NB4 (cell line): ENCODE measurements around the gene MGA.
"Not testable (repeated sequence)": the region's sequence is repeated elsewhere in the genome, so short reads cannot be mapped to it uniquely, and the experiment has no call there.

ENCODE experiments used
- DNase-seq: peaks from one replicate; pipeline ENCODE4 v3.0.0; 2010; ENCODE audit warnings: low read depth
- H3K4me3 ChIP-seq: one replicate; pipeline ENCODE4 v1.5.1; 2011; ENCODE audit warnings: mild to moderate bottlenecking, low read depth, low read length, moderate library complexity
- CTCF ChIP-seq: IDR thresholded peaks from one replicate; pipeline ENCODE4 v1.5.1; 2012; ENCODE audit warnings: low read depth, low read length
- MAX ChIP-seq: IDR thresholded peaks from 2 replicates; pipeline ENCODE4 v1.6.1; 2011; ENCODE audit warnings: low read depth, low read length
- MYC ChIP-seq: IDR thresholded peaks from 2 replicates; pipeline ENCODE4 v1.6.1; 2011; ENCODE audit warnings: low read depth, low read length
- POLR2A ChIP-seq: IDR thresholded peaks from 2 replicates; pipeline ENCODE4 v1.6.1; 2011; ENCODE audit warnings: mild to moderate bottlenecking; ENCODE audit not compliant: insufficient read length; ENCODE audit errors: extremely low read depth

The MGA gene

GRCh38 chr15:41703120-41703519 lies 42.9 kb downstream of the MGA start:
- H3K4me3 ChIP-seq = no peak overlapping the region
- no peak for DNase-seq
- TF ChIP-seq POLR2A (no peak), MAX (no peak), MYC (no peak), CTCF (no peak)

- TF ChIP-seq MAX (no peak), CTCF (no peak), MYC (no peak)
- DNase-seq = no peak
- H3K4me3 ChIP-seq = no peak overlapping the region
These were observed 52.8 kb downstream of the MGA start for GRCh38 chr15:41713047-41713446.

- H3K4me3 ChIP-seq = no peak overlapping the region
- DNase-seq = no peak
- TF ChIP-seq POLR2A = no peak
- TF ChIP-seq MYC = no peak
- TF ChIP-seq CTCF = no peak
- no peak for TF ChIP-seq MAX
These were observed 54.1 kb downstream of the MGA start for GRCh38 chr15:41714291-41714690.

- no peak overlapping the region for H3K4me3 ChIP-seq
- TF ChIP-seq MYC (no peak), MAX (no peak), POLR2A (no peak), CTCF (no peak)
- DNase-seq = no peak
These were observed 56.7 kb downstream of the MGA start for GRCh38 chr15:41716864-41717263.

- no peak overlapping the region for H3K4me3 ChIP-seq
- TF ChIP-seq CTCF = no peak
- TF ChIP-seq MYC = no peak
- TF ChIP-seq MAX = no peak
- no peak for TF ChIP-seq POLR2A
- DNase-seq = no peak
These were observed 66.9 kb downstream of the MGA start for GRCh38 chr15:41727143-41727542.

- not testable (repeated sequence) for DNase-seq, H3K4me3 ChIP-seq
These were observed 67.9 kb downstream of the MGA start for GRCh38 chr15:41728061-41728460.
